HUES64 (cell line): ENCODE data around the gene SERPINA12.

Source experiments
- H3K27ac ChIP-seq: 2 replicates; pipeline ENCODE4 v1.7.0; 2013; ENCODE audit warnings: low read depth, low read length, inconsistent platforms
- H3K27me3 ChIP-seq: 2 replicates; pipeline ENCODE4 v1.6.1; 2013; ENCODE audit warnings: mild to moderate bottlenecking, low read length; ENCODE audit not compliant: insufficient read depth
- H3K36me3 ChIP-seq: 2 replicates; pipeline ENCODE4 v1.6.1; 2013; ENCODE audit warnings: mild to moderate bottlenecking, low read length; ENCODE audit not compliant: insufficient read depth
- H3K4me1 ChIP-seq: 2 replicates; pipeline ENCODE4 v1.6.1; 2013; ENCODE audit warnings: mild to moderate bottlenecking, low read length, moderate library complexity; ENCODE audit not compliant: insufficient read depth
- H3K4me3 ChIP-seq: 2 replicates; pipeline ENCODE4 v1.5.1; 2013; ENCODE audit warnings: mild to moderate bottlenecking, low read length, moderate library complexity
- H3K9ac ChIP-seq: 2 replicates; pipeline ENCODE4 v1.6.1; 2013; ENCODE audit warnings: mild to moderate bottlenecking, low read depth, low read length
- H3K9me3 ChIP-seq: 2 replicates; pipeline ENCODE4 v1.6.1; 2013; ENCODE audit warnings: low read depth, low read length; ENCODE audit not compliant: insufficient read depth
- WGBS: fragments of 150-250, 120-280 bp; methylation state at CpG from one replicate; pipeline ENCODE4 v1.1.7; 2013; ENCODE audit warnings: missing lambda C conversion rate; 5-methylcytosine and 5-hydroxymethylcytosine counted together

SERPINA12 gene

DNA sequence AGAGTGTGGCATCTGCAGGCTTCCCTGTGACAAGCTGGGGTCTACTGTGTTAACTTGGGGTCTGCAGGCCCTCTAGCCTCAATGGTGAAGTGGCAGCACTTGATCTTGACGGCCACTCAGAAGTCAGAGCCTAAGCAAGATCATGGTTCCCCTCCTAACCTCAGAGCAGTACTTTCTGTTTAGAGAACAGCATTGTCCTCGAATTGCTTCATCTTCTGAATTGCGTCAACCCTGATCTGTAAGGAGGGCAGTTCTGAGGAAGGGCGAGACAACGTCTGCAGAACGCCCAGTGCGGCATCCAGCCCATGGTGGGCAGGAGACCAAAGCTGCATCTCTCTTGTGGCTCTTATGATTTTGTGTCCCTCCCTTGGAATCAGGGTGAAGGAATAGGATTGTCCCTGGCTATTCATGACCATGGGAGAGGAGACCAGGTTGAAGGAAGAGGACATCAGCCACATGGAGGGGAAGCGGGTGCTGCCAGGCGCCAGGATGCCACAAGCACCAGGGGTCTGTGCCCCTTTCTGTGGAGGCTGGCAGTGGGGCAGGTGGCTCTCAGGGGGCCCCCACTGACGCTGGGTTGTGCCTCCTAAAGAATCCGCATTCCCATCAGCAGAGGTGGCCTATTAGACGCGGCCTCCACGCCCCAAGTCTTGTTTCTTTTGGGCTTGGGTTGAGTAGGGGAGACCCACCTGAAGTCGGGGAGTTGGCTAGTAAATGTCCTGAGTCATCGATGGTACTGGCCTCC is 35.4 kb downstream of the SERPINA12 start:
- no peak overlapping the region for H3K4me3 ChIP-seq
- no peak overlapping the region for H3K9ac ChIP-seq
- no peak overlapping the region for H3K27ac ChIP-seq
- H3K9me3 ChIP-seq: peaks cover 16% of the 10 kb centered on the region
- H3K4me1 ChIP-seq: peaks cover 7% of the 10 kb centered on the region; the same call in 1 of the 2 replicates
- WGBS: 94% methylated on average over 16 of the region's 16 CpGs
- no peaks in the 10 kb centered on the region for H3K27me3 ChIP-seq
- H3K36me3 ChIP-seq: no peaks in the 10 kb centered on the region

DNA sequence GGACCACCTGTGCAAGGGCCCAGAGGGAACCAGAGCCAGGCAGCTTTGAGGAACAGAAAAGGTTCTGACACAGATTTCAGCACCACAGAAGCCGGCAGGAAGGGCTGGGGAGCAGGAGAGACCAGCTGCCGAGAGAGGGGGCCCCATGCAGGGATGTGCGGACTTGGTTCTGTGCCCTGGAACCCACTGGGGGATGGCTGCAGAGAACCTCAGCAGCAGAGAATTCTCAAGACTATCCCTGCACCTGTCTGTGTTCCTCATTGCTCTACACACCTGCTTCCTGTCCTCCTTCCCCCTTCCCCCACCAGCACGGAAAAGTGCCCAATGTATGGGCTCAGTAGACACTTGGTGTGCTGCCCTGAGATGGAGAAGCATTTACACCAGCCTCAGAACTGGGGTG is 36.4 kb downstream of the SERPINA12 start:
- Histone ChIP-seq H3K4me1 (peaks cover 7% of the 10 kb centered on the region; the same call in 1 of the 2 replicates), H3K27ac (no peak overlapping the region), H3K27me3 (no peaks in the 10 kb centered on the region), H3K4me3 (no peak overlapping the region), H3K9me3 (peaks cover 6% of the 10 kb centered on the region; the same call in 1 of the 2 replicates), H3K9ac (no peak overlapping the region), H3K36me3 (no peaks in the 10 kb centered on the region)
- 91% methylated on average over 4 of the region's 4 CpGs for WGBS

GRCh38 chr14:94471045-94471444 is 38.2 kb downstream of the SERPINA12 start:
- Histone ChIP-seq H3K9me3 (no peaks in the 10 kb centered on the region), H3K27me3 (no peaks in the 10 kb centered on the region), H3K36me3 (no peaks in the 10 kb centered on the region), H3K4me3 (no peak overlapping the region), H3K9ac (no peak overlapping the region), H3K27ac (no peak overlapping the region), H3K4me1 (peaks cover 7% of the 10 kb centered on the region; the same call in 1 of the 2 replicates)
- no CpG with 5 or more reads among the region's 2 CpGs for WGBS

DNA sequence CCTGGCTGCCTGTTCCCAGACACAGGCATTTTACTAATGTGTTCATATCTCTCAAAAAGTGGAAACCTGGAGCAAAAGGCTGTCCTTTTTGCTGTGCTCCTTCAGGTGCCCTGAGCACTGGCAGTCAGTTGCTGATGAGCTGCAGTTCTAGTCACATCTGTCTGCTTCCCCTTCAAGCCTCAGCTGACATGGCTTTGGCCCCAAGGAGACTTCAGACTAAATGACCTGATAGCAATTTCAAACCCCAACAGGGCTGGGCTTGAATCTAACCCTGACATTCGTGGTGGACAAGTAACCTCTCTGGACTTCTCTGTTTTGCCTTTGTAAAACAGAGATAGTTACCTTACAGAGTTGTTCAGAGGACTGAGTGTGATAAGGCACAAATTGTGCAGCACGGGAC is 39.0 kb downstream of the SERPINA12 start:
- H3K27me3 ChIP-seq: no peaks in the 10 kb centered on the region
- H3K36me3 ChIP-seq: no peaks in the 10 kb centered on the region
- H3K4me1 ChIP-seq: peaks cover 7% of the 10 kb centered on the region; the same call in 1 of the 2 replicates
- no peak overlapping the region for H3K4me3 ChIP-seq
- 43% methylated on average over 2 of the region's 2 CpGs for WGBS
- peaks cover 1% of the 10 kb centered on the region for H3K9me3 ChIP-seq
- H3K9ac ChIP-seq: no peak overlapping the region
- H3K27ac ChIP-seq: no peak overlapping the region

DNA sequence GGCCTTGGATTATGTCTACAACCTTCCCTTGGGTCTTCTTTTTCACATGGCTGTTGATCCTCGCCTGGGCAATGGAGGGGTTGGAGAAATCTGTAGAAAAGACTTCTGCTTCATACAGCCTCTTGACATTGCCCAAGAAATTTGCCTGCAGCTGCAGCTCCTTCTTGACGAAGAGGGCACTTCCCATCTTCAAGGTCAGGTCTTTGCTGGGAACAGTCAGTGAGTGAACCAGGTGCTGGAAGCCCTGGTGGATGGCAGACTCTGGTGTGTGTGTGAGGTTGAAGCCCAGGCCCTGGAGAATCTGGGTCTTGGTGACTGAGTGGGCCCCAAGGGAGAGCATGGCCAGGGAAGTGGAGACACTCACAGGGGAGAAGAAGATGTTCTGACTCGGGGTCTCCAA is 40.0 kb downstream of the SERPINA12 start:
- no peak overlapping the region for H3K9ac ChIP-seq
- no peak overlapping the region for H3K4me3 ChIP-seq
- no peak overlapping the region for H3K27ac ChIP-seq
- 94% methylated on average over 3 of the region's 3 CpGs for WGBS
- peaks cover 11% of the 10 kb centered on the region for H3K9me3 ChIP-seq
- no peaks in the 10 kb centered on the region for H3K36me3 ChIP-seq
- H3K27me3 ChIP-seq: no peaks in the 10 kb centered on the region
- H3K4me1 ChIP-seq: no peaks in the 10 kb centered on the region

DNA sequence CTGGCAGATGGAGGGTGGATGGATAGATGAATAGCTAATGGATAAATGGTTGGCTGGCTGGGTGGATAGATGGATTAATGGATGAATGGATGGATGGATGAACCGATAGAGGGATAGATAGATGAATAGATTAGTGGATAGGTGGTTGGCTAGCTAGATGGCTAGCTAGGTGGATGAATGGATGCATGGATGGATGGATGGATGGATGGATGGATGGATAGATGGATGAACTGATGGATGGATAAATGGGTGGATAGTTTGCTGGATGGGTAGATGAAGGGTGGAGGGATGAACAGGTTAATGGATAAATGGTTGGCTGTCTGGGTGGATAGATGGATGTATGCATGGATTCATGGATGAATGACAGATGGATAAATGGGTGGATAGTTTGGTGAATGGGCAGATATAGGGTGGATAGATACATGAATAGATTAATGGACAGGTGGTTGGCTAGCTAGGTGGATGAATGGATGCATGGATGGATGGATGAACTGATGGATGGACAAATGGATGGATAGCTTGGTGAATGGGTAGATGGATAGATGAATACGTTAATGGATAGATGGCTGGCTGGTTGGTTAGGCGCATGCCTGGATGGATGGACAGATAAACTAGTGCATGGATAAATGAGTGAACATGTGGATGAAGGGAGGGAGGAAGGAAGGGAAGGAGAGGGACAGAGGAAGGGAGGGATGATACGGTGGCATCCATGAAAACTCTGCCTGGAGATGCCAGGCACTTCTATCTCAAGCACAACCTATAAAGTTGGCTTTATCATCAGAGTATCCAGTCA is 41.3 kb downstream of the SERPINA12 start:
- no peaks in the 10 kb centered on the region for H3K27me3 ChIP-seq
- no peak overlapping the region for H3K9ac ChIP-seq
- H3K36me3 ChIP-seq: no peaks in the 10 kb centered on the region
- no peak overlapping the region for H3K27ac ChIP-seq
- no peaks in the 10 kb centered on the region for H3K4me1 ChIP-seq
- H3K9me3 ChIP-seq: peaks cover 11% of the 10 kb centered on the region
- no peak overlapping the region for H3K4me3 ChIP-seq
- WGBS: 93% methylated on average over 4 of the region's 4 CpGs

DNA sequence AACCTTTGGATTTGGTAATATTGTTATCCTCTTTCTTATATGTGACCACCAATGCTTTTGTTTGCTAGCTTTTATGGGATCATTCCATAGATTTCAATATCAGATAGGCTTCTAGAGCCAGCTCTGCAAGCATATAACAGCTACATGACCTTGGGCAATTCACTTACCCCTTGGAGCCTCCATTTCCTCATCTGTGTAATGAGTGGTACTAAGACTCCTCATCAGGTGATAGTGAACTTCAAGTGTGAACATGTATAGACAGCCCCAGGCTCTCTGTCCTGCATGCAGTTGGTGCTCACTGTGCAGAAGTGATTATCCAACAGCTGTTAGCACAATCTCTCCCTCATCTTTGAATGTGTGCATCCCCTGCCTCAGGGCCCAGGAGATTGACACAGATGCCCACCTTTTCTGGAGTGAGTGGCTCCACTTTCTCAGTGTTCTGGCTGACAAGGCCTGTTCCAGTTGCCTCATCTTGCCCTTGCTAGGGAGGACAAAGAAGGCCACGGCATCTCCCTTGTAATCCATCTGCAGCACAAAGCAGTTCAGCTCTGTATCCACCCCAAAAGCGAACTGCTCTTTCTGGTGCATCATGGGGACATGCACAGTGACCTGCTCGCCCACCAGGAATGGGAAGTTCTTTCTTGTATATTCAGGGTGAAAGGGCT is 42.4 kb downstream of the SERPINA12 start:
- WGBS: 95% methylated on average over 3 of the region's 3 CpGs
- Histone ChIP-seq H3K27ac (no peak overlapping the region), H3K27me3 (no peaks in the 10 kb centered on the region), H3K4me1 (no peaks in the 10 kb centered on the region), H3K4me3 (no peak overlapping the region), H3K9ac (no peak overlapping the region), H3K9me3 (peaks cover 11% of the 10 kb centered on the region), H3K36me3 (no peaks in the 10 kb centered on the region)

GRCh38 chr14:94465042-94465441 is 44.2 kb downstream of the SERPINA12 start:
- 92% methylated on average over 5 of the region's 5 CpGs for whole genome bisulfite sequencing
- Histone ChIP-seq H3K27me3 (no peaks in the 10 kb centered on the region), H3K9ac (no peak overlapping the region), H3K27ac (no peak overlapping the region), H3K4me3 (no peak overlapping the region), H3K9me3 (peaks cover 11% of the 10 kb centered on the region), H3K36me3 (no peaks in the 10 kb centered on the region), H3K4me1 (no peaks in the 10 kb centered on the region)

DNA sequence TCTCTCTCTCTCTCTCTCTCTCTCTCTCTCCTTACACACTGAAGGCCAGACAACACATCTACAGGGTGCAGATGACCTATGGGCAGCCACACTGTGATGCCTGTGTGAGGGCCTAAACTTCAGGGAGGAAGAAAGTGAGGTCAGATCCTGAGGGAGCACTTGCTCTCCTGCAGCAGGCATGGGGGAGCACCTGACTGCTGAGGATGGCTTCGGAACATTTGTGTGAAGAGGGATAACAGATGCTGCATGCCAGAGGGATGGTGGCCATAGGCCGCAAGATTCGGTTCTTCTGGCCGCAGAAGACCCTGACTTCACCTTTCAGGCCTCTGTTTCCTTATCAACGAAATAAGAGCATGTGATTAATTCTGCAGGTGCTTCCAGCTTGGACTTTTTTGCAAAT is 45.0 kb downstream of the SERPINA12 start:
- Histone ChIP-seq H3K9ac (no peak overlapping the region), H3K27me3 (no peaks in the 10 kb centered on the region), H3K36me3 (no peaks in the 10 kb centered on the region), H3K4me1 (no peaks in the 10 kb centered on the region), H3K9me3 (peaks cover 11% of the 10 kb centered on the region), H3K4me3 (no peak overlapping the region), H3K27ac (no peak overlapping the region)
- 94% methylated on average over 5 of the region's 5 CpGs for WGBS

DNA sequence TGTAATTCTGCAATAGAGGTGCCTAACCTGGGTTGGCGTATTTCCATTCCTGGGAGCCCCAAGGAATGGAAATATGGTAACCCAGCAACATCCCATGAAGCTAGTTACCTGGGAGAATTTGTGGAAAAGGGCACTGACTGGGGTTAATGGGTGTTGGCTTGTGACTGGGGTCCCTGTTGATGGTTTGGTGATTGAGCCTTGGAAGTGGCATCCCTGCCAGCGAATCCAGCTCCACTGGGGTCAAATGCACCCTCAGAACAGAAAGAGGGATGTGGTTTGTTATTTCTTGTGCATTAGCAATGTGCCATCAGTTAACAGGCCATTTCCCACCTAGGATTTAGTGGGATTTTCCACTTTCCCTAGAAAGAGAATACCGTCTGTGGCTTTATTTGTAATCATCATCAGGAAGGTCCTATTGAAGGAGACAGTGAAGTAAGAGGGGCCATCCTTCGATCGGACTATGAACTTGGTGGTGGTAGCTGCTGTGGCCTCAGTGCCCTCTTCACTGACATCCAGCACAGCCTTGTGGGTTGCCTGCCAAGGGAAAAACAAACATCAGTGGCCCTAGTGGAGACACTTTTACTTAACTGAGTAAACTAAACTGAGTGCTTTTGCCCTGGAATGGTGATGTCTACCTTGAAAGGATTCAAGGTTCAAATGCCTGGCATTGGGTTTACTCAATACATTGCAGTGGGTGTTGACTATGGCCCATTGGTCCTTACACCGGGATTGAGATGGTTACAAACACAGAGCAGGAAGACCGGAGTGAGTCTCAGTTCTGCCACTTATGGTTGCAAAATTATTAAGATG is 46.3 kb downstream of the SERPINA12 start:
- H3K9ac ChIP-seq: no peak overlapping the region
- 90% methylated on average over 7 of the region's 7 CpGs for WGBS

More for the DNA sequence above, 46.3 kb downstream of the SERPINA12 start:
- Histone ChIP-seq H3K36me3 (no peaks in the 10 kb centered on the region), H3K4me3 (no peak overlapping the region), H3K4me1 (no peaks in the 10 kb centered on the region), H3K27me3 (no peaks in the 10 kb centered on the region), H3K9me3 (peaks cover 11% of the 10 kb centered on the region), H3K27ac (no peak overlapping the region)
